Measurements from ENCODE around the gene PXYLP1. TPM values are rescaled to one million over a fixed set of nuclear protein-coding genes. Genes with fewer than 3 reads are reported as not detected.

The PXYLP1 gene
- total RNA-seq, 1 experiment from 2014 or later = 6.2 TPM

DNA sequence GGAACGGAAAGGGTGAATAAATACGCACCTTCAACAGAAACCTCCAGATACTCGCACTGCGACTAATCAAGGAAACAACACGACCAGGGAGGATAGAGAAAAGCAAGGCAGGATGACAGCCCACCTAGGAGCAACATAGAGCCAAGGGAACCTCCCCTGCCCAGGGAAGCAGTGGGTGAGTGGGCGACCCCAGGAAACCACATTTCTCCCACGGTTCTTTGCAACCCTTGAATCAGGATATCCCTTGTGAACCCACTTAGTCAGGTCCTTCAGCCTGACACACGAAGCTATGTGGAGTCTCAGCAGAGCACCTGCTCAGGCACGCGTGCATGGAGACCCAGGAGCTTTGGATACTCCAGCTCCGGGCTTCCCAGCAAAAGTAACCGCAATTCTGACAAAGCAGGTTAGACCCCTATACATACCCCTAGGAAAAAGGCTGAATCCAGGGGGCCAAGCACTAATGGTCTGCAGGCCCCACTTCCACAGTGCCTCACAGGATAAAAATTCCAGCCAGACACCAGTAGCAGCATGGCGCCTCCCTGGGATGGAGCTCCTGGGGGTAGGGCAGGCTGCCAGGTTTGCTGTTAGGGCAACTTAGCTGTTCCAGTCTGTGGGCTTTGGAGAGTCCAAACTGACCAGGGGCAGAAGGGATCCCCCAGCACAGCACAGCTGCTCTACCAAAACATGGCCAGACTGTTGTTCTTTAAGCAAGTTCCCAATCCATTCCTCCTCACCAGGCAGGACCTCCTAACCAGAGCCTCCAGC lies 38.4 kb upstream of the PXYLP1 start:
- Histone ChIP-seq H3K79me2 (ENCODE audit: low read length) (no peaks in the 10 kb centered on the region), H4K20me1 (ENCODE audit: low read length) (no peaks in the 10 kb centered on the region), H3K27me3 (ENCODE audit: low read length) (peaks cover 38% of the 10 kb centered on the region), H3K27ac (ENCODE audit: low read length) (no peak overlapping the region), H3K4me1 (ENCODE audit: insufficient read depth, low read length) (no peaks in the 10 kb centered on the region), H3K9ac (ENCODE audit: low read length) (no peak overlapping the region), H3F3A (ENCODE audit: low read length, unreplicated experiment) (no peaks in the 10 kb centered on the region), H3K9me2 (replicated peaks; ENCODE audit: low read length) (no peaks in the 10 kb centered on the region), H3K9me3 (ENCODE audit: low read length) (no peaks in the 10 kb centered on the region), H3K4me3 (ENCODE audit: low read length) (no peak overlapping the region), H3K4me2 (ENCODE audit: low read length) (no peak overlapping the region), H2AFZ (ENCODE audit: low read length) (no peak overlapping the region), H3K36me3 (ENCODE audit: low read depth, low read length) (no peaks in the 10 kb centered on the region; the same call in 1 of the 2 replicates)
- no TSS peak for BruUV-seq (replicated peaks)
- TF ChIP-seq CTCF (conservative IDR thresholded peaks at IDR 0.05; ENCODE audit: low read depth, low read length) = no peak
- no peak for TF ChIP-seq EZH2phosphoT487 (IDR thresholded peaks at IDR 0.05; ENCODE audit: borderline replicate concordance, low read length)
- no peak for TF ChIP-seq EZH2 (IDR thresholded peaks at IDR 0.05; ENCODE audit: low read length, unreplicated experiment)
- DNase-seq (no peak), ATAC-seq (no peak)
- intact Hi-C loops (cut with micrococcal nuclease) = loop anchor here (2.0 kb wide), 1 partner anchor 86 kb away; no protein-coding TSS in a partner anchor
- CTCF ChIA-PET = no interaction called here
- POLR2A ChIA-PET (ENCODE audit: unreplicated experiment) = no interaction called here

DNA sequence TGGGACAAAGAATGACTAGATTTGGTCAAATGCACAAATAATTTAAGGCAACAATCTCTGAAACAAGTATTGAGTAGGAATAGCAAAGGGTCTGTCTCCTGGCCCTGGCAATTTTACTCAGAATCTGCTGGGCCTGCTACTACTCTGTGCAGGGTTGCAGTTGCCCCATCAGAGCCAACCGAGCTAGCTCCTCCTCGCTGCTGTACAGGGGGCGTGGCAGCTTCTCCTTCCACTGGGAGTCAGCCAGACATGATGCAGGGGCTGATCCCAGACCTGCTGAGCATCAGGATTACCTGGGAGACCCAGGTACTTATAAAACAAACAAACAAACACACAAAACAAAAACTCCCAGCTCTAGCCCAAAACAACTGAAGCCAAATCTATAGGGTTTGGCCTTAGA lies 30.5 kb upstream of the PXYLP1 start:
- ATAC-seq (no peak), DNase-seq (no peak)
- Histone ChIP-seq H3F3A (ENCODE audit: low read length, unreplicated experiment) (no peaks in the 10 kb centered on the region), H3K4me1 (ENCODE audit: insufficient read depth, low read length) (no peaks in the 10 kb centered on the region), H3K27ac (ENCODE audit: low read length) (no peak overlapping the region), H3K9me3 (ENCODE audit: low read length) (no peaks in the 10 kb centered on the region), H2AFZ (ENCODE audit: low read length) (no peak overlapping the region), H3K9me2 (replicated peaks; ENCODE audit: low read length) (no peaks in the 10 kb centered on the region), H3K9ac (ENCODE audit: low read length) (no peak overlapping the region), H3K4me3 (ENCODE audit: low read length) (no peak overlapping the region), H4K20me1 (ENCODE audit: low read length) (no peaks in the 10 kb centered on the region), H3K79me2 (ENCODE audit: low read length) (no peaks in the 10 kb centered on the region), H3K4me2 (ENCODE audit: low read length) (no peak overlapping the region), H3K36me3 (ENCODE audit: low read depth, low read length) (no peaks in the 10 kb centered on the region), H3K27me3 (ENCODE audit: low read length) (peaks cover 18% of the 10 kb centered on the region)
- ChIA-PET POLR2A (ENCODE audit: unreplicated experiment) (no interaction called here), CTCF (no interaction called here)
- no peak for TF ChIP-seq EZH2 (IDR thresholded peaks at IDR 0.05; ENCODE audit: low read length, unreplicated experiment)
- TF ChIP-seq EZH2phosphoT487 (IDR thresholded peaks at IDR 0.05; ENCODE audit: borderline replicate concordance, low read length) = no peak
- TF ChIP-seq CTCF (conservative IDR thresholded peaks at IDR 0.05; ENCODE audit: low read depth, low read length) = no peak
- no TSS peak for BruUV-seq (replicated peaks)
- intact Hi-C loops (cut with micrococcal nuclease) = no loop called here

GRCh38 chr3:141202682-141203081 lies 28.9 kb upstream of the PXYLP1 start:
- Histone ChIP-seq H3K4me3 (ENCODE audit: low read length) (no peak overlapping the region), H3K9me3 (ENCODE audit: low read length) (no peaks in the 10 kb centered on the region), H3K4me2 (ENCODE audit: low read length) (no peak overlapping the region), H3K9me2 (replicated peaks; ENCODE audit: low read length) (no peaks in the 10 kb centered on the region), H3F3A (ENCODE audit: low read length, unreplicated experiment) (no peaks in the 10 kb centered on the region), H3K9ac (ENCODE audit: low read length) (no peak overlapping the region), H3K4me1 (ENCODE audit: insufficient read depth, low read length) (no peaks in the 10 kb centered on the region), H3K79me2 (ENCODE audit: low read length) (no peaks in the 10 kb centered on the region), H2AFZ (ENCODE audit: low read length) (no peak overlapping the region), H3K27me3 (ENCODE audit: low read length) (peaks cover 7% of the 10 kb centered on the region; the same call in 1 of the 2 replicates), H3K36me3 (ENCODE audit: low read depth, low read length) (no peaks in the 10 kb centered on the region), H4K20me1 (ENCODE audit: low read length) (no peaks in the 10 kb centered on the region), H3K27ac (ENCODE audit: low read length) (no peak overlapping the region)
- intact Hi-C loops (cut with micrococcal nuclease) = no loop called here
- no peak for TF ChIP-seq CTCF (conservative IDR thresholded peaks at IDR 0.05; ENCODE audit: low read depth, low read length)
- no peak for TF ChIP-seq EZH2 (IDR thresholded peaks at IDR 0.05; ENCODE audit: low read length, unreplicated experiment)
- TF ChIP-seq EZH2phosphoT487 (IDR thresholded peaks at IDR 0.05; ENCODE audit: borderline replicate concordance, low read length) = no peak
- no TSS peak for BruUV-seq (replicated peaks)
- DNase-seq (no peak), ATAC-seq (no peak)
- ChIA-PET POLR2A (ENCODE audit: unreplicated experiment) (no interaction called here), CTCF (no interaction called here)
